Activated CD4-positive, alpha-beta T cell treated with anti-CD3 and anti-CD28 coated beads, Interleukin-2, amount 50 U/mL, for 24 hours (primary cell): ENCODE results near the gene SYT13.

Experiments used
- DNase-seq, 2 donors: peaks; one replicate each; pipeline ENCODE4 v3.0.0-alpha.2; 2020; ENCODE audit warnings: low read depth in 1 of 2, low spot score in 1 of 2

SYT13 gene

GRCh38 chr11:45285930-45286632 lies at the start of gene SYT13:
TSS of gene SYT13 (minus strand) at chr11:45286341. CDS start at chr11:45286207, 134 bp downstream.
- no peak for DNase-seq

- DNase-seq: no peak
Observed at GRCh38 chr11:45335434-45335833, 49.3 kb upstream of the SYT13 start.

- DNase-seq: no peak
Observed at GRCh38 chr11:45334836-45335235, 48.7 kb upstream of the SYT13 start.

GRCh38 chr11:45334410-45334809 lies 48.3 kb upstream of the SYT13 start:
- DNase-seq: no peak

- no peak for DNase-seq
Observed at GRCh38 chr11:45333001-45333971, 47.1 kb upstream of the SYT13 start.

- DNase-seq: peak in 1 of 2 donors; percentile 16
Observed at GRCh38 chr11:45332276-45332934, 46.3 kb upstream of the SYT13 start.

- DNase-seq: no peak
Observed at GRCh38 chr11:45331839-45332238, 45.7 kb upstream of the SYT13 start.

GRCh38 chr11:45328726-45329125 lies 42.6 kb upstream of the SYT13 start:
- no peak for DNase-seq

- no peak for DNase-seq
Observed at GRCh38 chr11:45324459-45324858, 38.3 kb upstream of the SYT13 start.

- no peak for DNase-seq
Observed at GRCh38 chr11:45323601-45324249, 37.6 kb upstream of the SYT13 start.

GRCh38 chr11:45322891-45323600 lies 36.9 kb upstream of the SYT13 start:
- DNase-seq: no peak

- DNase-seq: no peak
Observed at GRCh38 chr11:45322111-45322705, 36.1 kb upstream of the SYT13 start.

- no peak for DNase-seq
Observed at GRCh38 chr11:45321669-45322068, 35.5 kb upstream of the SYT13 start.

GRCh38 chr11:45321031-45321595 lies 35.0 kb upstream of the SYT13 start:
- no peak for DNase-seq

- DNase-seq: no peak
Observed at GRCh38 chr11:45320371-45320770, 34.2 kb upstream of the SYT13 start.

GRCh38 chr11:45319077-45319476 lies 32.9 kb upstream of the SYT13 start:
- no peak for DNase-seq

- DNase-seq: no peak
Observed at GRCh38 chr11:45318516-45318915, 32.4 kb upstream of the SYT13 start.

GRCh38 chr11:45316258-45316657 lies 30.1 kb upstream of the SYT13 start:
- no peak for DNase-seq

- no peak for DNase-seq
Observed at GRCh38 chr11:45314900-45315299, 28.8 kb upstream of the SYT13 start.
